ENCODE results near the gene SDK2. TPM values are rescaled to one million over a fixed set of nuclear protein-coding genes. Genes with fewer than 3 reads are reported as not detected.

The SDK2 gene
- total RNA-seq, 4 donors from 2014 or later: 1.4 to 6.8 (median 3.3) TPM

GRCh38 chr17:73634629-73635028 lies 9.6 kb downstream of the SDK2 start:
- Histone ChIP-seq H3K27ac (no peak overlapping the region), H3K27me3 (peaks cover 13% of the 10 kb centered on the region), H3K36me3 (no peaks in the 10 kb centered on the region), H3K4me1 (peaks cover under 1% of the 10 kb centered on the region), H3K4me3 (no peak overlapping the region), H3K9me3 (no peaks in the 10 kb centered on the region)
- WGBS: 94% methylated on average over 5 of the region's 5 CpGs
- no peak for TF ChIP-seq EP300 (IDR thresholded peaks at IDR 0.05)
- TF ChIP-seq POLR2A (IDR thresholded peaks at IDR 0.05): no peak
- TF ChIP-seq CTCF (IDR thresholded peaks at IDR 0.05): no peak
- no peak for TF ChIP-seq POLR2AphosphoS5 (IDR thresholded peaks at IDR 0.05)
- no peak for DNase-seq (ENCODE audit: low spot score in 2 of 2)

GRCh38 chr17:73633736-73634135 lies 10.5 kb downstream of the SDK2 start:
- TF ChIP-seq POLR2A (IDR thresholded peaks at IDR 0.05) (no peak), POLR2AphosphoS5 (IDR thresholded peaks at IDR 0.05) (no peak), EP300 (IDR thresholded peaks at IDR 0.05) (no peak)
- Histone ChIP-seq H3K36me3 (no peaks in the 10 kb centered on the region), H3K27ac (no peak overlapping the region), H3K27me3 (peaks cover 13% of the 10 kb centered on the region), H3K4me3 (no peak overlapping the region), H3K4me1 (no peaks in the 10 kb centered on the region), H3K9me3 (no peaks in the 10 kb centered on the region)
- no peak for DNase-seq (ENCODE audit: low spot score in 2 of 2)
- 94% methylated on average over 8 of the region's 8 CpGs for WGBS

DNA sequence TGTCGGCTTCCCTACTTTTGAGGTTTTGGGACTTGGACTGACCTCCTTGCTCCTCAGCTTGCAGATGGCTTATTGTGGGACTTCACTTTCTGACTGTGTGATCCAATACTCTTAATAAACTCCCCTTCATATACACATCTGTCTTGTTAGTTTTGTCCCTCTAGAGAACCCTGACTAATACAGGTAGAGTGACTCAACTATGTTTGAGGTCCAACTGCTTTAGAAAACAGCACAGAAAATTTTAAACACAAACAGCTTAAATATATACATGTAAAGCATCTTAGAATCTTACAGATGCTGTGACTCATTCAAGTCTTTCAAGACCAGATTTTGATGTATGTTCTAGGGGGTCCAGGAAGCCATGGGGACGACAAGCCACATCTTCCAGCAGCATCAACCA lies 11.7 kb downstream of the SDK2 start:
- H3K27me3 ChIP-seq: peaks cover 15% of the 10 kb centered on the region

GRCh38 chr17:73630965-73631595 lies 13.2 kb downstream of the SDK2 start:
- 87% methylated on average over 19 of the region's 19 CpGs for WGBS
- no peaks in the 10 kb centered on the region for H3K36me3 ChIP-seq
- H3K4me3 ChIP-seq: no peak overlapping the region
- no peaks in the 10 kb centered on the region for H3K9me3 ChIP-seq
- TF ChIP-seq POLR2A (IDR thresholded peaks at IDR 0.05) (no peak), EP300 (IDR thresholded peaks at IDR 0.05) (no peak), POLR2AphosphoS5 (IDR thresholded peaks at IDR 0.05) (no peak), CTCF (IDR thresholded peaks at IDR 0.05) (no peak)
- H3K27me3 ChIP-seq: peaks cover 15% of the 10 kb centered on the region
- DNase-seq (ENCODE audit: low spot score in 2 of 2): no peak
- H3K4me1 ChIP-seq: peaks cover 3% of the 10 kb centered on the region
- no peak overlapping the region for H3K27ac ChIP-seq

More for the DNA sequence above, 11.7 kb downstream of the SDK2 start:
- H3K9me3 ChIP-seq: no peaks in the 10 kb centered on the region
- no peak overlapping the region for H3K27ac ChIP-seq
- 93% methylated on average over 2 of the region's 2 CpGs for WGBS
- H3K4me1 ChIP-seq: no peaks in the 10 kb centered on the region
- H3K4me3 ChIP-seq: no peak overlapping the region
- TF ChIP-seq POLR2A (IDR thresholded peaks at IDR 0.05) (no peak), EP300 (IDR thresholded peaks at IDR 0.05) (no peak), POLR2AphosphoS5 (IDR thresholded peaks at IDR 0.05) (no peak), CTCF (IDR thresholded peaks at IDR 0.05) (no peak)
- H3K36me3 ChIP-seq: no peaks in the 10 kb centered on the region
- no peak for DNase-seq (ENCODE audit: low spot score in 2 of 2)

- Histone ChIP-seq H3K4me1 (peaks cover 9% of the 10 kb centered on the region), H3K36me3 (no peaks in the 10 kb centered on the region), H3K9me3 (no peaks in the 10 kb centered on the region), H3K27me3 (peaks cover 15% of the 10 kb centered on the region), H3K27ac (no peak overlapping the region), H3K4me3 (no peak overlapping the region)
- TF ChIP-seq POLR2AphosphoS5 (IDR thresholded peaks at IDR 0.05) (no peak), POLR2A (IDR thresholded peaks at IDR 0.05) (no peak), CTCF (IDR thresholded peaks at IDR 0.05) (no peak)
- 80% methylated on average over 1 of the region's 6 CpGs for WGBS
- DNase-seq (ENCODE audit: low spot score in 2 of 2): no peak
Observed at GRCh38 chr17:73630531-73630930, 13.7 kb downstream of the SDK2 start.
